GM21381 (cell line): ENCODE measurements around the gene FAM163B.

ENCODE experiments used
- ATAC-seq: cut with Tn5 transposase; IDR thresholded peaks from one replicate; pipeline ENCODE4 v1.9.1; 2021; ENCODE audit warnings: mild to moderate bottlenecking, moderate library complexity; ENCODE audit not compliant: unreplicated experiment

The FAM163B gene

GRCh38 chr9:133618726-133619125 is 9.5 kb upstream of the FAM163B start:
- no peak for ATAC-seq

GRCh38 chr9:133616643-133617405 is 7.6 kb upstream of the FAM163B start:
- ATAC-seq = no peak

GRCh38 chr9:133615606-133616188 is 6.5 kb upstream of the FAM163B start:
- ATAC-seq = no peak

- ATAC-seq = no peak
These were observed 6.0 kb upstream of the FAM163B start for GRCh38 chr9:133615186-133615585.

- ATAC-seq = no peak
These were observed 5.5 kb upstream of the FAM163B start for GRCh38 chr9:133614678-133615077.

GRCh38 chr9:133614056-133614455 is 4.9 kb upstream of the FAM163B start:
- no peak for ATAC-seq

GRCh38 chr9:133613432-133613831 is 4.2 kb upstream of the FAM163B start:
- ATAC-seq = no peak

- no peak for ATAC-seq
These were observed 3.6 kb upstream of the FAM163B start for GRCh38 chr9:133612816-133613215.

- ATAC-seq = no peak
These were observed 2.9 kb upstream of the FAM163B start for GRCh38 chr9:133612051-133612450.

GRCh38 chr9:133610845-133611244 is 1.7 kb upstream of the FAM163B start:
- no peak for ATAC-seq

- no peak for ATAC-seq
These were observed 300 bp downstream of the FAM163B start for GRCh38 chr9:133608889-133609288.

GRCh38 chr9:133608382-133608781 is 807 bp downstream of the FAM163B start:
- no peak for ATAC-seq

- ATAC-seq = no peak
These were observed 1.2 kb downstream of the FAM163B start for GRCh38 chr9:133607976-133608375.

GRCh38 chr9:133607381-133607780 is 1.8 kb downstream of the FAM163B start:
- ATAC-seq = no peak

GRCh38 chr9:133606708-133607025 is 2.5 kb downstream of the FAM163B start:
- ATAC-seq = no peak

- ATAC-seq = no peak
These were observed 3.1 kb downstream of the FAM163B start for GRCh38 chr9:133605856-133606707.

- no peak for ATAC-seq
These were observed 3.7 kb downstream of the FAM163B start for GRCh38 chr9:133605446-133605845.

- ATAC-seq = no peak
These were observed 4.3 kb downstream of the FAM163B start for GRCh38 chr9:133604856-133605255.

- ATAC-seq = no peak
These were observed 5.0 kb downstream of the FAM163B start for GRCh38 chr9:133604214-133604613.

GRCh38 chr9:133603135-133603927 is 5.9 kb downstream of the FAM163B start:
- ATAC-seq = no peak

- no peak for ATAC-seq
These were observed 6.9 kb downstream of the FAM163B start for GRCh38 chr9:133602277-133602676.
